SK-N-SH treated with all-trans-retinoic acid at 6 μM for 48 hours (cell line): Measurements from ENCODE around the gene RNF168.
"Not testable (repeated sequence)": the region's sequence is repeated elsewhere in the genome, so short reads cannot be mapped to it uniquely, and the experiment has no call there.

Experiments
- ATAC-seq: fragments of 200-7000 bp; cut with Tn5 transposase; 3 replicates; pipeline ENCODE4 v1.9.1; 2020; ENCODE audit warnings: mild to moderate bottlenecking, moderate library complexity
- ARNTL ChIP-seq: fragments of 450-650 bp; formaldehyde crosslinking; IDR thresholded peaks from 2 replicates; pipeline ENCODE4 v1.5.0; 2020; ENCODE audit warnings: low read depth, mild to moderate bottlenecking, moderate library complexity, borderline replicate concordance
- BACH2 ChIP-seq: fragments of 250-450 bp; sonication (Bioruptor Pico); IDR thresholded peaks from 2 replicates; pipeline ENCODE4 v1.9.0; 2021; ENCODE audit warnings: mild to moderate bottlenecking, borderline replicate concordance
- CSDC2 ChIP-seq: fragments of 250-450 bp; sonication (Bioruptor Pico); IDR thresholded peaks from 2 replicates; pipeline ENCODE4 v1.5.0; 2020; ENCODE audit warnings: mild to moderate bottlenecking, moderate library complexity
- CSRNP3 ChIP-seq: fragments of 250-450 bp; sonication (Bioruptor Pico); IDR thresholded peaks from 2 replicates; pipeline ENCODE4 v1.5.1; 2021; ENCODE audit warnings: mild to moderate bottlenecking, moderate library complexity
- ESRRG ChIP-seq: fragments of 250-450 bp; sonication (Bioruptor Pico); IDR thresholded peaks from 2 replicates; pipeline ENCODE4 v1.6.1; 2021; ENCODE audit warnings: mild to moderate bottlenecking
- GLIS3 ChIP-seq: fragments of 250-450 bp; sonication (Bioruptor Pico); IDR thresholded peaks from 2 replicates; pipeline ENCODE4 v1.5.0; 2020; ENCODE audit warnings: mild to moderate bottlenecking, moderate library complexity
- OSR1 ChIP-seq: fragments of 250-450 bp; sonication (Bioruptor Pico); IDR thresholded peaks from 2 replicates; pipeline ENCODE4 v1.8.0; 2022; ENCODE audit warnings: moderate library complexity, mild to moderate bottlenecking, inconsistent platforms
- PATZ1 ChIP-seq: fragments of 250-450 bp; sonication (Bioruptor Pico); IDR thresholded peaks from 2 replicates; pipeline ENCODE4 v1.8.0; 2020; ENCODE audit warnings: mild to moderate bottlenecking, moderate library complexity, borderline replicate concordance
- POU6F1 ChIP-seq: fragments of 250-450 bp; sonication (Bioruptor Pico); IDR thresholded peaks from 2 replicates; pipeline ENCODE4 v1.8.0; 2021; ENCODE audit warnings: low read depth, mild to moderate bottlenecking, moderate library complexity, borderline replicate concordance
- PPARA ChIP-seq: fragments of 250-450 bp; sonication (Bioruptor Pico); IDR thresholded peaks from 2 replicates; pipeline ENCODE4 v1.5.0; 2020; ENCODE audit warnings: mild to moderate bottlenecking, borderline replicate concordance
- TCF4 ChIP-seq: fragments of 250-450 bp; sonication (Bioruptor Pico); IDR thresholded peaks from 2 replicates; pipeline ENCODE4 v1.8.0; 2021; ENCODE audit warnings: mild to moderate bottlenecking, moderate library complexity, borderline replicate concordance
- TOX ChIP-seq: fragments of 250-450 bp; sonication (Bioruptor Pico); IDR thresholded peaks from 2 replicates; pipeline ENCODE4 v1.8.0; 2021; ENCODE audit warnings: mild to moderate bottlenecking, moderate library complexity, borderline replicate concordance
- TSHZ2 ChIP-seq: fragments of 250-450 bp; sonication (Bioruptor Pico); IDR thresholded peaks from 2 replicates; pipeline ENCODE4 v1.5.0; 2020; ENCODE audit warnings: mild to moderate bottlenecking, moderate library complexity
- ZC3H10 ChIP-seq: fragments of 250-450 bp; sonication (Bioruptor Pico); IDR thresholded peaks from 2 replicates; pipeline ENCODE4 v1.5.1; 2021; ENCODE audit warnings: mild to moderate bottlenecking, moderate library complexity
- ZFP3 ChIP-seq: fragments of 250-450 bp; sonication (Bioruptor Pico); IDR thresholded peaks from 2 replicates; pipeline ENCODE4 v1.5.0; 2020; ENCODE audit warnings: mild to moderate bottlenecking, moderate library complexity
- ZFP30 ChIP-seq: fragments of 450-650 bp; formaldehyde crosslinking; IDR thresholded peaks from 2 replicates; pipeline ENCODE4 v1.5.0; 2022; ENCODE audit warnings: mild to moderate bottlenecking, moderate library complexity
- ZNF565 ChIP-seq: fragments of 450-650 bp; formaldehyde crosslinking; conservative IDR thresholded peaks from 2 replicates; pipeline ENCODE4 v1.5.0; 2020; ENCODE audit warnings: low read depth, mild to moderate bottlenecking, moderate library complexity
- ZNF70 ChIP-seq: fragments of 450-650 bp; formaldehyde crosslinking; IDR thresholded peaks from 2 replicates; pipeline ENCODE4 v1.5.0; 2020; ENCODE audit warnings: mild to moderate bottlenecking, moderate library complexity
- ZNF8 ChIP-seq: fragments of 450-650 bp; formaldehyde crosslinking; IDR thresholded peaks from 2 replicates; pipeline ENCODE4 v1.5.0; 2020; ENCODE audit warnings: mild to moderate bottlenecking, moderate library complexity
- TF ChIP-seq, protein P1 (sequence below): fragments of 250-450 bp; sonication (Bioruptor Pico); IDR thresholded peaks from 2 replicates; pipeline ENCODE4 v1.5.1; 2020; ENCODE audit warnings: low read depth, mild to moderate bottlenecking, moderate library complexity

RNF168 gene

GRCh38 chr3:196504556-196504955 is 988 bp upstream of the RNF168 start:
- no peak for ATAC-seq
- TF ChIP-seq ZNF565 (CRISPR knock-in tag) (no peak), TCF4 (no peak)
- TF ChIP-seq, all 23 proteins: peak for 0

DNA sequence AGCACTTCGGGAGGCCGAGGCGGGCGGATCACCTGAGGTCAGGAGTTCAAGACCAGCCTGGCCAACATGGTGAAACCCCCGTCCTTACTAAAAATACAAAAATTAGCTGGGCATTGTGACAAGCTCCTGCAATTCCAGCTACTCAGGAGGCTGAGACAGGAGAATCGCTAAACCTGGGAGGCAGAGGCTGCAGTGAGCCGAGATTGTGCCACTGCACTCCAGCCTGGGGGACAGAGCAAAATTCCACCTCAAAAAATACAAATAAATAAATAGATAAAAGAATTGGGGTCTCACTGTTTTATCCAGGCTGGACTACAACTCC is 470 bp upstream of the RNF168 start:
- not testable (repeated sequence) for ATAC-seq

- ATAC-seq = peak; percentile 55
- TF ChIP-seq BACH2 (no peak), ESRRG (0 out of 2 replicates have a peak, but pooled peaks have one; percentile 15), ZNF70 (CRISPR knock-in tag) (no peak), OSR1 (no peak), TCF4 (no peak), TSHZ2 (CRISPR knock-in tag) (no peak)
Measured at GRCh38 chr3:196502775-196503195, 783 bp downstream of the RNF168 start.

- ATAC-seq = peak; percentile 4; the same call in 1 of the 3 replicates
Measured at GRCh38 chr3:196501316-196502044, 2.1 kb downstream of the RNF168 start.

More at GRCh38 chr3:196501316-196502044, 2.1 kb downstream of the RNF168 start:
- no peak for TF ChIP-seq ZC3H10
- no peak for TF ChIP-seq ZNF70 (CRISPR knock-in tag)
- TF ChIP-seq, protein P1, sequence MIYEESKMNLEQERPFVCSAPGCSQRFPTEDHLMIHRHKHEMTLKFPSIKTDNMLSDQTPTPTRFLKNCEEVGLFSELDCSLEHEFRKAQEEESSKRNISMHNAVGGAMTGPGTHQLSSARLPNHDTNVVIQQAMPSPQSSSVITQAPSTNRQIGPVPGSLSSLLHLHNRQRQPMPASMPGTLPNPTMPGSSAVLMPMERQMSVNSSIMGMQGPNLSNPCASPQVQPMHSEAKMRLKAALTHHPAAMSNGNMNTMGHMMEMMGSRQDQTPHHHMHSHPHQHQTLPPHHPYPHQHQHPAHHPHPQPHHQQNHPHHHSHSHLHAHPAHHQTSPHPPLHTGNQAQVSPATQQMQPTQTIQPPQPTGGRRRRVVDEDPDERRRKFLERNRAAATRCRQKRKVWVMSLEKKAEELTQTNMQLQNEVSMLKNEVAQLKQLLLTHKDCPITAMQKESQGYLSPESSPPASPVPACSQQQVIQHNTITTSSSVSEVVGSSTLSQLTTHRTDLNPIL (CRISPR knock-in tag) = no peak
- no peak for TF ChIP-seq TOX (CRISPR knock-in tag)
- TF ChIP-seq ZFP30 (CRISPR knock-in tag) = no peak
- TF ChIP-seq OSR1 = no peak
- no peak for TF ChIP-seq ZNF565 (CRISPR knock-in tag)
- TF ChIP-seq PATZ1 (CRISPR knock-in tag) = no peak
- no peak for TF ChIP-seq TCF4
- TF ChIP-seq POU6F1 = no peak
- no peak for TF ChIP-seq ARNTL (CRISPR knock-in tag)
- no peak for TF ChIP-seq CSDC2 (CRISPR knock-in tag)
- no peak for TF ChIP-seq PPARA (CRISPR knock-in tag)
- no peak for TF ChIP-seq ESRRG
- no peak for TF ChIP-seq ZFP3 (CRISPR knock-in tag)
- no peak for TF ChIP-seq GLIS3 (CRISPR knock-in tag)
- TF ChIP-seq ZNF8 (CRISPR knock-in tag) = no peak
- TF ChIP-seq CSRNP3 (CRISPR knock-in tag) = no peak
- TF ChIP-seq, all 23 proteins: peak for 0
